ENCODE data around the gene LHFPL3.

Gene LHFPL3

DNA sequence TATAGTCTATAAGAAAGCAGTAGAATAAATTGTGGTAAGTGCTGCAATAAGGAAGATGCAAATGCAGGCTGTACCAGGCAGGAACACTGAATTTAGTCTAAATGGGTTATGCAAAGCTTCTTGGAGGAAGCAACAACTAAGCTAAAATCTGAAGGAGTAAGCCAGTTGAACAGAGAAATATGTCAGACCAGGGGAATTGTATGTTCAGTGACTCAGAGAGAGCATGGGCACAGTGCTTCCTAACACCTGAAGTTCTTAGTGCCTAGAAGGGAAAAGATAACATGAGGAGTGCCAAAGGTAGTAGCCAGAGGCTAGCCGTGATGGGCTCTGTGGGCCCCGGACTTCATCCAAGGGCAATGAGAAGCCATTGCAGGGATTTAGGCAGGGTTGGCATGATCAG is 481.5 kb downstream of the LHFPL3 start:
- no peak overlapping the region for H3K4me3 ChIP-seq (ENCODE audit: low read length)
- TF ChIP-seq ZNF274 (IDR thresholded peaks at IDR 0.05; ENCODE audit: low read depth, low read length) = no peak

DNA sequence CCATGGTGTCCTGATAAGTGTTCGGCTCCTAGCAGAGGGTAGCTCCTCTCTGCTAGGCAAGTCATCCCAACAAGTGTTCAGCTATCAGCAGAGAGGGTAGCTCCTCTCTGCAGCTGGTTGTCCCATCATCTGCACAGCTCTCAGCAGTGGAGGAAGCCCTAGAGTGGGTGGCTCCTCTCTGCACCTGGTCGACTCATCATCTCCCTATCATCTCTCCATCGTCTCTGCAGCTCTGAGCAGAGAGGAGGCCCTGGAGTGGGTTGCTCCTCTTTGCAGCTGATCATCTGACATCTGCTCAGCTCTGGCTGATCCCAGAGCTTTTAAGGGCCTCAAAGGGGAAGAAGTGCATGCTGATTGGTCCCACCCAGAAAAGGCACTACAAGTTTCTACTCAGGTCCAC is 485.7 kb downstream of the LHFPL3 start:
- TF ChIP-seq ZNF274 (IDR thresholded peaks at IDR 0.05; ENCODE audit: low read depth, low read length) = no peak
- H3K4me3 ChIP-seq (ENCODE audit: low read length) = no peak overlapping the region

DNA sequence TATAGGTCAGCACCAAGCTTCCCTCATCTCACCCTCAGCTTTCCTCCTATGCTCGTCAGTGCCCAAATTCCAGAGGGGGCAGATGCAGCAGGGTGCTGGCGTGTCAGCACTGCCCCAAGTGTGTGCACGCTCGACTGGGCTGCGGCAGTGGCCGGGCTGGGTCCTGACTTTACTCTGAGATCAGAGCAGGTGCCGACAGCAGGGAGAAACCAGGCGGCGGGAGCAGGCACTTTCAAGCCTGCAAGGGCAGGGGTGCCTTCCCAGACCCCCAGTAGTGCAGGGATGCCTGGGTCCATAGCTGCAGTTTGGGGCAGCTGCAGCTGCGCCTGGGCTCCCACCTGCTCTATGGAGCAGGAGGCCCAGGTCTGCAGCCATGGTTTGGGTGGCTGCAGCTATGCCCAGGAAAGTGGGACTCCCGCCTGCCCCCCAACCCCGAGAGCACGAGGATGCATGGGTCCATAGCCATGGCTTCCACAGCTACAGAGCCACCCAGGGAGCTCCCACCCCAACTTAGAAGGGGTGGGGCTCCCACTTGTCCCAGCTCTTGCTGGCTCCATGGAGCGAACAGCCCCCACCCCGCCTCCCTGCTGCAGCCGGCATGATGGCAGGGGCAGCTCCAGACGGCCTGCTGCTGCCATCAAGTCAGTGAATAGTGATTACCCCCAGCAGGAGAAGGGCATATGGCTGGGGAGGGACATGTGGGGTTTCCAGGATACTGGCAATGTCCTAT is 486.4 kb downstream of the LHFPL3 start:
- no peak for TF ChIP-seq ZNF274 (IDR thresholded peaks at IDR 0.05; ENCODE audit: low read depth, low read length)
- H3K4me3 ChIP-seq (ENCODE audit: low read length) = no peak overlapping the region

DNA sequence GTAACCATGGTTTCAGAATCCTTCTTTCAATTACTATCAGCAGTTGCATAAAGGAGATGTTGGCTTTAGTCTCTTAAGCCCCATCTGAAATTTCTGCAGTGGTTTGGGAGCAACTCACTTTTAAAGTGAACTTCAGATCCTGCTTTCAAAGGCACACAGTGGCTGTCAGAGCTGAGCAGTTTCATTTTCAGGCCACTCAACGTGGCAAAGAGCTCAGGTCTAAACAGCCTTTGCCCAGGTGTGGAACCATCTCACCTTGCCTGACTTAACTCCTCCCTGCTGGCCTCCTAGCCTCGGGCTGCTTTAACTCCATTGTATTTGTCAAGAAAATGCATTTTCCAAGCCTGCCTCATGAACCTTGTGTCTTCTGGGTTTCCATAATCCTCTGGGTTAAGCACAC is 488.1 kb downstream of the LHFPL3 start:
- no peak for TF ChIP-seq ZNF274 (IDR thresholded peaks at IDR 0.05; ENCODE audit: low read depth, low read length)
- H3K4me3 ChIP-seq (ENCODE audit: low read length) = no peak overlapping the region

DNA sequence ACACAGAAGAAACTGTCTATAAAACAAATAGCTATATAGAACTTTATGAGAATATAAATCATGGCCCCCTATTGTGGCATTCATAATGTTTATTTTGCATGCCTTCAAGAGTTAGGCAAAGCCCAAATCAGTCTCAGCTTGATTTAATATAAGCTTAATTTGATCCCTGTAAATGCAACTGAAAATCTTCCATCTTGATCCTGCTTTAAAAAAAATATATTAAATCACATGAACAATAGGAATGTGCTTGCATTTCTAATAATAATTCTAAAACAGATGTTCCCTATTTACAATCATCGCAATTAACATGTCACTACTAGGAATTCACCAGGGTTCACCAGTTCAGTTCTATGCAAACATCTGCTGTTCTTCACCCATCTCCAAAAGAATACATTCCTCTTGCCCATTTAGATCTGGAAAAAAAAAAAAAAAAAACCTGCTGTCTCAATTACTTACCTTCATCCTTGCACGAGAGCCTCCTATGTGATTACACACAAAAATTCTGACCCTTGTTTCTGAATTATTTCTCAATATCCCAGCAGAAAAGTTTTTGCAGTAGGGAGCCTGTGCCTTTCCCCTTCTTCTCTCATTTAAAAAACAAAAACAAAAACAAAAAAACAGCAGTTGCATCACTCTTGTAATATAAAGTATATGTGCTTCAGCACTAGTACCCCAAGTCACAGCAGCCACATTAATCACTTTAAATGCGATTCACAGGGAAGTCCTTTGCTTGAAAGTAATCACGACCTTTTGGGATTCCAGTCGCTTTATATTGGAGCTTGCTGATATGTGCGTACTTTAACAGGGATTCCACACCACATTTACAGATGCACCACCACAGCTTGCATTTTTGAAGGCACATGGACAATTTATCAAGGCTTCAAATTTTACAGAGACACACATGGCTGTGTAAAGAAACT is 490.8 kb downstream of the LHFPL3 start:
- TF ChIP-seq ZNF274 (IDR thresholded peaks at IDR 0.05; ENCODE audit: low read depth, low read length) = no peak
- H3K4me3 ChIP-seq (ENCODE audit: low read length) = no peak overlapping the region

DNA sequence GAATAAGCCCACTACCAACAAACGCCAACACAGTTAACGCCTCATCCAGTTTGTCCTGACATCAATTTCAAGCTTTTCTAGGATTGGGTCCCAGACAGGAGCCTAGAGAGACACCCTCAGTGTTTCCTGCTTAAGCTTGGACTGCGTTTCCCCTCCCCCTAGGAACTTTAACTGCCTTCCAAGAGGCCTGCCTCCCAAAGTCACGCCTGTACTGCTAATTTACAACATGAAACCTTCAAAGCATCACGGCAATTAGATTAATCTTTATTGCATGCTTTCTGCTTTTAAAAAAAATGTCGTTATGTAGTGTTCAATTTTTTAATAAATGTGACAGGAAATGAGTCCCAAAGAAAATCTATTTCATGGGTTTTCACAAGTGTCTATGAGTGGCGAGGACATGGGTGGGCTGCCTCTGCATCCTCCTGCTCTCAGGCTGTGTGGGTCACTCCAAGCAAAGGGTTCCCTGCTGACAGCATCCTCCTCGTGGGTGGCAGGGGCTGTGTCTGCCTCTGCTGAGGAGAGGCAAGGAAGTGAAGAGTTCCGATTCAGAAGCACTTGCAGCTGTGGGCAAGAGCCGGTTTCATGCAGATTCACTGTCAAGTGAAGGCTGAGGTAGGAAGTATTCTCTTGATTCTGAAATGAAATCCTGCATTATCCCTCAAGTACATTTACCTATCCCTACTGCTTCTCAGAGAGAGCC is 492.6 kb downstream of the LHFPL3 start:
- H3K4me3 ChIP-seq (ENCODE audit: low read length) = no peak overlapping the region
- TF ChIP-seq ZNF274 (IDR thresholded peaks at IDR 0.05; ENCODE audit: low read depth, low read length) = no peak

DNA sequence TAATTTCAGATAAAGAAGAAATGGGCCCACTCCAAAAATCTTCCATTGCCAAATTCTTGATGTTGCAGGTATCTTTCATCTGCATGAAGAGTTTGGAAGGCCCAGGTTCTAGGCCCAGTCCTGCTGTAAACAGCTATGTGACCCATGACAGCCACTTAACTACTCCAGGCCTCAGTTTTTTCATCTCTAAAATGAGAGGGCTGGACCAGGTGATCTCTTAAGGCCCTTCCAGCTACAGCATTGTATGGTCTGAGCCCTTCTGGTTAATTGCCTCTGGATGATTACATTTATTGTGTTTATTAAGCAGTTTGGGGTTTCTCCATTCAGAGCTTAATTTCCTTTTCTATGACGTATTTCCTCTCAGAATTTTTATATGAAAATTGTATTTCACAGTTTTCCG is 494.8 kb downstream of the LHFPL3 start:
- no peak for TF ChIP-seq ZNF274 (IDR thresholded peaks at IDR 0.05; ENCODE audit: low read depth, low read length)
- no peak overlapping the region for H3K4me3 ChIP-seq (ENCODE audit: low read length)

DNA sequence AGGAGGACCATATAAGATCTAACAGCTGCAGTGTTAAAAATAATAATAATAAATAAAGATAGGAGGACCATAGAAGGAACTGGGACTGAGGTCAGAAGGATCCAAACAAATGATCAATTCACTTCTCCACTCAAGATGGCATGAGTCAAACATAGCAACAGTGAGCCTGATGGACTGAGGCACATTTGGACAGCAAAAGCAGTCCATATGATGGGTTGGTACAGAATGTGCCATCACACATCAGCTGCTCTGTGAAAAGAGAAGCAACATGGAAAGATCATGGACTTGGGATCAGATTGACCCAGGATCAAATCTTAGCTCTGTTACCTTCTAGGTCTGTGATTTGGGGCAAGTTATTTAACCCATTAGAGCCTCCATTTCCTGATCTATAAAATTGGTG is 496.7 kb downstream of the LHFPL3 start:
- no peak for TF ChIP-seq ZNF274 (IDR thresholded peaks at IDR 0.05; ENCODE audit: low read depth, low read length)

DNA sequence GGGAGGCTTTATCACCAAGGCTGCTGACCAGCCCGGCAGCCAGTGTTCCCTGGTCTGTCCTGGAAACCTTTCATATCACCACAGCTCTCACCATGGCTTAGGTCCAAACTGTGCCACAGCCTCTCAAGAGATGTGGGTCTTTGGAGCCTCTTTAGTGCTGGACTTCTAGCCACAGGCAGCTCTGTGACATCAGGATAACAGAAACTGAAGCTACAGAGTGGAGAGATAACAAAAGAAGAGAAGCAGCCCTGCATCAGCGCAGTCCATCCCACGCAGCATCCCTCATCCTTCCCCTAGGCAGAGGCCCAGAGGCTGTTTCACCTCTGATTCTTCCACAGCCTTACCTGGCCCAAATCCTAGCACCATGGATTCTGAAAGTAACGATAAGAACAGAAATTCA is 497.7 kb downstream of the LHFPL3 start:
- TF ChIP-seq ZNF274 (IDR thresholded peaks at IDR 0.05; ENCODE audit: low read depth, low read length) = no peak
- no peak overlapping the region for H3K4me3 ChIP-seq (ENCODE audit: low read length)

More for the DNA sequence above, 496.7 kb downstream of the LHFPL3 start:
- no peak overlapping the region for H3K4me3 ChIP-seq (ENCODE audit: low read length)

DNA sequence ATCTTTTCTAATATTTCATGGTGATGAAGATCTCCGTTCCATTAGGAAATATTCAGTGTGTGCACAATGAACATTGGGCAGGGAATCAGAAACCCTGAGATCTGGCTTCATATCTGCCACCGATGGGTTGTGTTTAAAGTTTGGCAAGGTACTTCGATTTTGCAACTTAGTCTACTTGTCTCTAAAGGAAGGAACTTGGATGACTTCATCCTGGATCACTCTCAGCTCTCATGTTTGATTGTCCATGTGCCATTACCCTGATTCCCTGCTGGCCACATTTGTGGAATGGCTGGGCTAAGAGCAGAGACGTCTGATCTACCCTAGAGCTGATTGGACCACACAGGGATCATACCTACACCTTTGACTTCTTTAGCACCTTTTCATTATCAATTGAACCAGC is 508.6 kb downstream of the LHFPL3 start:
- TF ChIP-seq ZNF274 (IDR thresholded peaks at IDR 0.05; ENCODE audit: low read depth, low read length) = no peak
- H3K4me3 ChIP-seq (ENCODE audit: low read length) = no peak overlapping the region

DNA sequence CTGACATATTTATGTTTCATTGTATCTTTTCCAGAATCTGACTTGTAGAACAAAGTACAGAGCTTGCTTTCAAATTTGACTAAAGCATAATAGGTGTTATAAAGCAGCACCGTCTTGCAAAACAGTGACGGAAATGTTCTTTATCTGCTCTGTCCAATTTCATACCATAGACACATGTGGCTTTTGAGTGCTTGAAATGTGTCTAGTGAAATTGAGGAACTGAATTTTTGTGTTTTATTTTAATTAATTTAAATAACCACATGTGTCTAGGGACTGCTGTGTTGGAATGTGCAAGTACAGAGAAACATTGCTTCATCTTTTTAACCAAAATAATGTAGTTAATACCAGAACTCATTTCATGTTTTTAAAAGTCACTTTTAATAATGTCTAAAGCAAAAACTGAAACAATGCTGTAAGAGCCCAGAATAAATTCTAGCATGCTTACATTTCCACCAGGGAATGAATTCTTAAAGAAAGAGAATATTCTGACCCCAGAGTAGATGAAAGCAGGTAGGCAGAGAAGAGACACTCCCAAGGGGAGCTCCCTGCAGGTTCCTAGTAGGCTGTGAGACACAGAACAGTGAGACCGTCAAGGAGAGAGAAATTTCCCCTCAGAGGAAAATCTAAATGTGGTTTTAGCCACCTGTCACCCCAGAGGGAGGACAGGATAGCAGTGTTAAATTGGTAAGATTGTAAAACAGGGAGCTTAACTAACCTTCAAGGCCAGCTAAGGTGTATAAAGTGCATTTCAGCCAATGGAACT is 510.3 kb downstream of the LHFPL3 start:
- H3K4me3 ChIP-seq (ENCODE audit: low read length) = no peak overlapping the region
- no peak for TF ChIP-seq ZNF274 (IDR thresholded peaks at IDR 0.05; ENCODE audit: low read depth, low read length)

DNA sequence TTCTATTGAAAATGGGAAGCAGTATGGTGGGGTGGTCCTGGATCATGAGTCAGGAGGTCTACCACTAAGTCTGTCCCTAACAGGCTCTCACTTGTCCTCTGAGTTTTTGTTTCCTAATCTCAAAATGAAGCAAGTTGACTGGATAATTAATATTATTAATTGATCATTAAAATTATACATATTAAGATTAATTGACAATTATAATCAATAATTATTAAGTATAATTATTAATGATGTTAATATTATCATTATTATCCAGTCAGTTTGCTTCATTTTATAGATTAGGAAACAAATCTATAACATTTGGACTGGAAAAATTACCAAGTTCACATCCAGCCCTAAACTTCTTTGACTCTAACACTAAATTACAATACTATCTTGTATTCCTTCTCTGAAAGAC is 511.4 kb downstream of the LHFPL3 start:
- no peak for TF ChIP-seq ZNF274 (IDR thresholded peaks at IDR 0.05; ENCODE audit: low read depth, low read length)
- no peak overlapping the region for H3K4me3 ChIP-seq (ENCODE audit: low read length)

DNA sequence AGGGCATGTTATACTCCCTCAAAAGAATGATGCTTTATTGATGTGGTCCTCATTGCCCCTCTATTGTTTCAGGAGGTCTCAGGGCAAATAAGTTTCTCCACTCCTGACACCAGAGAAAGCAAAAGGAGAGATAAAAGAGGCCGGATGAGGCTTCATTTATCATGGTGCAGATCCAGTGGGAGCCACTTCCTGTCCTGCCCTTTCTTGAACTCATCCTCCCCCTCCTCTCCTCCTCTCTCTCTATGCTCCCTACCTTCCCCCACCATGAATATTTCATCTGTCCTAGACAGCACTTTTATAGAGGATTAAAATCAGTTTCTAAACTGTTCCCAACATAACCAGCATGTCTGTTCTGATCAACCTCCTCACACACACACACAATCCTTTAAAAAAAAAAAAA is 513.4 kb downstream of the LHFPL3 start:
- no peak for TF ChIP-seq ZNF274 (IDR thresholded peaks at IDR 0.05; ENCODE audit: low read depth, low read length)
- no peak overlapping the region for H3K4me3 ChIP-seq (ENCODE audit: low read length)

DNA sequence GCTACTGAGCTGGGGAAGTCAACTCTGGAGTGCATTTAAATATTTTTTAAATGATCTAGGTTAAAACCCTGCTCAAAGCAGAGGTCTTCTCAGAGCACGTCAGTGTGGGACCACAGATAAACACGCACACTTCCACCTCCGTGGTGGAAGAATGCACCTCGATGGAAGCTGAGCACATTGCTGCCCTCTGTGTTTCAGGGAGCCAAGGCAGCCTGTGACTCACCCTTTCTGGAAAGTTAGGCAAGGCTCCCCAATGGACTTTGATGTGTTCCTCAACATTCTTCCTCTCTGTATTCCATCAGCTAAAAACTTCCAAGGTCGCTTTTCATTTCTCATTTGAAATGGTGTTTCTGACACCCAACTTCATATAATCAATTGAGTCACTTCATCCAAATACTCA is 514.8 kb downstream of the LHFPL3 start:
- no peak for TF ChIP-seq ZNF274 (IDR thresholded peaks at IDR 0.05; ENCODE audit: low read depth, low read length)
- H3K4me3 ChIP-seq (ENCODE audit: low read length) = no peak overlapping the region
